MCF 10A (cell line): ENCODE data around the gene ATP1B1. TPM values are rescaled to one million over a fixed set of nuclear protein-coding genes. Genes with fewer than 3 reads are reported as not detected.
"Not testable (repeated sequence)": the region's sequence is repeated elsewhere in the genome, so short reads cannot be mapped to it uniquely, and the experiment has no call there.

Experiments
- BruUV-seq: library from RNA; stranded (reverse); fragments of 400-500 nt; replicated peaks from 2 replicates; lab custom pipeline; 2021; lab: Mats Ljungman, UMichigan
- CTCF ChIA-PET: fragments of 300-600 bp; sonication (Branson Sonifier 250); formaldehyde crosslinking; extraction: SDS; loops from one replicate; lab custom pipeline; 2021; ENCODE audit warnings: antibody characterized with exemption, inconsistent platforms; lab: Yijun Ruan, JAX
- POLR2A ChIA-PET: fragments of 300-600, 350-650 bp; sonication (Branson Sonifier 250); formaldehyde crosslinking; extraction: SDS; loops from one replicate; lab custom pipeline; 2020; ENCODE audit warnings: antibody characterized with exemption, inconsistent platforms; lab: Yijun Ruan, JAX
- DNase-seq: peaks from one replicate; pipeline ENCODE4 v3.0.0-alpha.2; 2018; ENCODE audit not compliant: unreplicated experiment
- H3K27ac Mint-ChIP-seq: one replicate; pipeline ENCODE4 v1.8.0; 2022; ENCODE audit warnings: mild to moderate bottlenecking, low read depth, mixed read lengths; ENCODE audit not compliant: unreplicated experiment
- H3K27me3 Mint-ChIP-seq: one replicate; pipeline ENCODE4 v1.8.0; 2022; ENCODE audit warnings: mixed read lengths; ENCODE audit not compliant: insufficient read depth, unreplicated experiment
- H3K36me3 Mint-ChIP-seq: one replicate; pipeline ENCODE4 v1.8.0; 2022; ENCODE audit warnings: mild to moderate bottlenecking, moderate library complexity, mixed read lengths; ENCODE audit not compliant: insufficient read depth, unreplicated experiment
- H3K4me1 Mint-ChIP-seq: one replicate; pipeline ENCODE4 v1.8.0; 2022; ENCODE audit warnings: mixed read lengths; ENCODE audit not compliant: insufficient read depth, unreplicated experiment
- H3K4me3 Mint-ChIP-seq: one replicate; pipeline ENCODE4 v1.8.0; 2022; ENCODE audit warnings: mild to moderate bottlenecking, moderate library complexity, mixed read lengths; ENCODE audit not compliant: unreplicated experiment
- H3K9me3 Mint-ChIP-seq: one replicate; pipeline ENCODE4 v1.8.0; 2022; ENCODE audit warnings: mixed read lengths; ENCODE audit not compliant: unreplicated experiment
- intact Hi-C: fragments of 100-400 bp; cut with micrococcal nuclease; formaldehyde crosslinking; loops from 2 replicates; pipeline ENCODE4 v1.14.1; 2022
- total RNA-seq: library from RNA; stranded (reverse); gene quantifications from 2 replicates; pipeline ENCODE4 v1.2.3, GENCODE V29; 2022
- TF ChIP-seq, protein P1 (sequence below): fragments of 200-600 bp; IDR thresholded peaks from one replicate; pipeline ENCODE4 v1.8.0; 2022; ENCODE audit warnings: antibody characterized with exemption, mild to moderate bottlenecking; ENCODE audit not compliant: unreplicated experiment

The ATP1B1 gene
- total RNA-seq, 1 experiment from 2014 or later = 20.0 TPM

DNA sequence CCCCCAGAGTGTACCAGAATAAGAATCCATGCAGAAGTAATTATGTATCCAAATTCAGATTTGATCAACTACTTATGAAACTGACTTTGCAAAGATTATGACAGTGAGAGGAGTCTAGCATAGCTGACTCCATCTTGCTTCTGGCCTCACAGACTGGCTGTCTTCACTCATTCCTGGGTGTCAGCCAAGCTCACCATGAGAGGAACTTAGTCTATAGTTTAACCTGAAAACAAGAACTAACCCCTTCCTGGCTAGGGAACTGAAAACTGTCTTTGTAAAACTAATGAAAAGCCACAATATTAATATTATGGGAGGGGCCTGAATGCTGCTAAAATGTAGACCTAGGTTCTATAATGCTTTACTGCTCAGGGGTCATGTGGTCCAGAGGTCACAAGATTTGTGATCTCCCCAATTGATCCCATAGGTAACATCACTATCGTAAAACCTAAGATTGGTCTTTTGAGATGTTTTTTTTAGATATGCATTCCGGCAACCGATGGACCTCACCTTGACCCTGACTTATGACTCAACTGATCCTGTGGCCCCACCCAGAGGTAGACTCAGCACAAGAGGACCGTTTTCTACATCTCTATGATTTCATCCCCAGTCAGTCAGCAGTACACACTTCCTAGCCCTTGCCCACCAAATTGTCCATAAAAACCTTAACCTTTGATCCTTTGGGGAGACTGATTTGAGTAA, 55.2 kb downstream of the ATP1B1 start:
- H3K4me1 Mint-ChIP-seq = no peaks in the 10 kb centered on the region
- no peak overlapping the region for H3K4me3 Mint-ChIP-seq
- CTCF ChIA-PET = interaction anchor here (0.5 to 2.4 kb wide), 9 partner anchors 19 to 775 kb away, joined by 3 to 9 read pairs (median 3); no protein-coding TSS in a partner anchor
- no peaks in the 10 kb centered on the region for H3K27me3 Mint-ChIP-seq
- no peak overlapping the region for H3K27ac Mint-ChIP-seq
- H3K9me3 Mint-ChIP-seq = no peaks in the 10 kb centered on the region
- DNase-seq = peak; percentile 45
- no peaks in the 10 kb centered on the region for H3K36me3 Mint-ChIP-seq
- no TSS peak for BruUV-seq
- intact Hi-C loops = no loop called here
- POLR2A ChIA-PET = interaction anchor here (1.2 to 1.6 kb wide), 2 partner anchors 9 to 41 kb away, joined by 3 read pairs; no protein-coding TSS in a partner anchor
- TF ChIP-seq, protein P1, sequence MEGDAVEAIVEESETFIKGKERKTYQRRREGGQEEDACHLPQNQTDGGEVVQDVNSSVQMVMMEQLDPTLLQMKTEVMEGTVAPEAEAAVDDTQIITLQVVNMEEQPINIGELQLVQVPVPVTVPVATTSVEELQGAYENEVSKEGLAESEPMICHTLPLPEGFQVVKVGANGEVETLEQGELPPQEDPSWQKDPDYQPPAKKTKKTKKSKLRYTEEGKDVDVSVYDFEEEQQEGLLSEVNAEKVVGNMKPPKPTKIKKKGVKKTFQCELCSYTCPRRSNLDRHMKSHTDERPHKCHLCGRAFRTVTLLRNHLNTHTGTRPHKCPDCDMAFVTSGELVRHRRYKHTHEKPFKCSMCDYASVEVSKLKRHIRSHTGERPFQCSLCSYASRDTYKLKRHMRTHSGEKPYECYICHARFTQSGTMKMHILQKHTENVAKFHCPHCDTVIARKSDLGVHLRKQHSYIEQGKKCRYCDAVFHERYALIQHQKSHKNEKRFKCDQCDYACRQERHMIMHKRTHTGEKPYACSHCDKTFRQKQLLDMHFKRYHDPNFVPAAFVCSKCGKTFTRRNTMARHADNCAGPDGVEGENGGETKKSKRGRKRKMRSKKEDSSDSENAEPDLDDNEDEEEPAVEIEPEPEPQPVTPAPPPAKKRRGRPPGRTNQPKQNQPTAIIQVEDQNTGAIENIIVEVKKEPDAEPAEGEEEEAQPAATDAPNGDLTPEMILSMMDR = no peak

GRCh38 chr1:169163059-169163458, 56.6 kb downstream of the ATP1B1 start:
- DNase-seq = peak; percentile 30
- ChIA-PET CTCF (no interaction called here), POLR2A (no interaction called here)
- H3K36me3 Mint-ChIP-seq = no peaks in the 10 kb centered on the region
- BruUV-seq = no TSS peak
- H3K4me1 Mint-ChIP-seq = no peaks in the 10 kb centered on the region
- intact Hi-C loops = no loop called here
- H3K27ac Mint-ChIP-seq = no peak overlapping the region
- no peak overlapping the region for H3K4me3 Mint-ChIP-seq
- no peaks in the 10 kb centered on the region for H3K9me3 Mint-ChIP-seq
- no peaks in the 10 kb centered on the region for H3K27me3 Mint-ChIP-seq
- TF ChIP-seq, protein P1 = no peak

GRCh38 chr1:169175461-169175860, 69.0 kb downstream of the ATP1B1 start:
- CTCF ChIA-PET = interaction anchor here (0.7 to 1.4 kb wide), 2 partner anchors 87 to 171 kb away, joined by 3 read pairs; no protein-coding TSS in a partner anchor
- Mint-ChIP-seq H3K4me3 (no peak overlapping the region), H3K36me3 (peaks cover 6% of the 10 kb centered on the region), H3K9me3 (no peaks in the 10 kb centered on the region), H3K4me1 (no peaks in the 10 kb centered on the region), H3K27me3 (no peaks in the 10 kb centered on the region), H3K27ac (no peak overlapping the region)
- no peak for DNase-seq
- intact Hi-C loops = no loop called here
- BruUV-seq = no TSS peak
- POLR2A ChIA-PET = interaction anchor here (0.6 kb wide), 1 partner anchor 12 kb away, joined by 3 read pairs; no protein-coding TSS in a partner anchor
- TF ChIP-seq, protein P1 = no peak

DNA sequence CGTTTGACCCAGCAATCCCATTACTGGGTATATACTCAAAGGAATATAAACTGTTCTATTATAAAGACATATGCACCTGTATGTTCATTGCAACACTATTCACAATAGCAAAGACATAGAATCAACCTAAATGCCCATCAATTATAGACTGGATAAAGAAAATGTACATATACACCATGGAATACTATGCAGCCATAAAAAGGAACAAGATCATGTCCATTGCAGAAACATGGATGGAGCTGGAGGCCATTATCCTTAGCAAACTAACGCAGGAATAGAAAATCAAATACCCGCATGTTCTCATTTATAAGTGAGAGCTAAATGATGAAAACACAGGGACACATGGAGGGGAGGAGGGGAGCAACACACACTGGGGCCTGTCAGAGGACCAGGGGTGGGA, 72.9 kb downstream of the ATP1B1 start:
- CTCF ChIA-PET = interaction anchor here (1.3 kb wide), 1 partner anchor 13 kb away, joined by 3 read pairs; no protein-coding TSS in a partner anchor
- BruUV-seq, H3K27me3 Mint-ChIP-seq, H3K9me3 Mint-ChIP-seq, H3K4me3 Mint-ChIP-seq, DNase-seq, POLR2A ChIA-PET, intact Hi-C loops, H3K4me1 Mint-ChIP-seq, H3K36me3 Mint-ChIP-seq, H3K27ac Mint-ChIP-seq: not testable (repeated sequence)
